NK-92 (cell line): ENCODE data around the gene PAK5.

Experiments
- DNase-seq: peaks from one replicate; lab custom pipeline; 2025; ENCODE audit not compliant: unreplicated experiment; lab: John Stamatoyannopoulos, UW

Gene PAK5

GRCh38 chr20:9501473-9501872 lies 337.4 kb downstream of the PAK5 start:
- DNase-seq: no peak

DNA sequence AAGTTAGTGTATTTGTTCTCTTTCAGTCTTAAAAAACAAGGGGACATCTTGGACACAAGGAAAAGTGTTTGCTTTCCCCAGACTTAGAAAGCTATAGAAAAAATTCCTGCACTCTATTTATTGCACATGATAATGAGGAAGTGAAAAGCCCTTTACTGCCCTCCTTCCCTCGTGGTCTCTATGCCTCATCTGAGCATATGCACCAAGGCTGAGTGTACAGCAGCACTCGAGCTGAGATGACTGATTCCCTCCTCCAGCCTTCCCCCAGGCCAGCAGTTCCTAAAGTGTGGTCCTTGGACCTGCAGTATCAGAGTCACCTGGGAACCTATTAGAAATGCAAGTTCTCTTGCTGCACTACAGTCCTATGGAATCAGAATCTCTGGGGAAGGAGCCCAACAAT lies 338.8 kb downstream of the PAK5 start:
- DNase-seq: no peak

GRCh38 chr20:9499126-9499899 lies 339.6 kb downstream of the PAK5 start:
- DNase-seq: no peak

GRCh38 chr20:9498322-9498721 lies 340.6 kb downstream of the PAK5 start:
- DNase-seq: no peak

DNA sequence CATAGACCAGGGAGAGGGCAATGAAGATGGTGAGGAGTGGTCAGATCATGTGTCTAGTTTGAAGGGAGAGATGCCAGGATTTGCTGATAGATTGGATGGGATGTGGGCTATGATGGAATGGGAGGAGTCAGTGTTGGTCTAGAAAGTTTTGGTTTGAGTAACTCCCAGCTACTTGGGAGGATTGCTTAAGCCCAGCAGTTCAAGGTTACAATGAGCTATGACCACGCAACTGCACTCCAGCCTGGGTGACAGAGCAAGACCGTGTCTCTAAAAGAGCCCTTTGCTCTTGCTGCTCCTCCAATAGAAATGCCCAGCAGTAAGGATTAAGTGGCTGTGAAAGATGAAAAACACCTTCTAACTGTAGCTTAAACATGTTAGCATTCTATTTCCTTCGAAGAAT lies 342.7 kb downstream of the PAK5 start:
- DNase-seq: no peak

- DNase-seq: no peak
Observed at GRCh38 chr20:9495701-9496100, 343.2 kb downstream of the PAK5 start.

- no peak for DNase-seq
Observed at GRCh38 chr20:9493803-9494202, 345.1 kb downstream of the PAK5 start.

DNA sequence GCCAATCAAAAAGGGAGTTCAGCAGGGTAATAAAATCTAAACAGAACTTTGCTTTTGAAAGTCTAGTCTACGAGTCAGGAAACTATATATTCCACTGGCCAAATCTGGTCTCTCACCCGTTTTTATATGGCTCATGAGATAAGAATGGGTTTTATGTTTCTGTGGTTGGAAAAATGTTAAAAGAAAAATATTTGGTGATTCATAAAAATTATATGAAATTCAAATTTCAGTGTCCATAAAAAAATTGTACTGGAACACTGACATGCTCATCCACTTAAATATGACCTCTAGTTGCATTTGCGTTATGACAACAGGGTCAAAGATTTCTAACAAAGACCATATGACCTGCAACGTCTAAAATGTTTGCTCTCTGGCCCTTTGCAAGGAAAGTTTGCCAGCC lies 346.8 kb downstream of the PAK5 start:
- no peak for DNase-seq

DNA sequence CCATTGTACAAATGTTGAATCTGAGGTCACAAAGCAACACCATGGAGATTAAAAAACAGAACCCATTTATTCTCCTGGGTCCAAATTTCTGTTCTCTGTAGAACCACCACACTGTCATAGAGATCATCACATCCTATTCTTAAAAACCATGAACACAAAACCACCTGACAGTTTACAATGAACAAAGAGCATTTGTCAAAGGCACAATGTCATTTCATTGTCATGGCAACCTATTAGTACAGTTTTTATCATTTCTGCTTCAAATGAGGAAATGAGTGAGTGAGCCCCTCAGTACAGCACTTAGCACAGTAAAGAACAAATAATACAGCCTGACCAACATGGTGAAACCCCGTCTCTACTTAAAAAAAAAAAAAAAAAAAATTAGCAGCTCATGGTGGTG lies 347.6 kb downstream of the PAK5 start:
- DNase-seq: no peak

- DNase-seq: no peak
Observed at GRCh38 chr20:9490631-9491030, 348.2 kb downstream of the PAK5 start.

- no peak for DNase-seq
Observed at GRCh38 chr20:9490161-9490560, 348.7 kb downstream of the PAK5 start.

DNA sequence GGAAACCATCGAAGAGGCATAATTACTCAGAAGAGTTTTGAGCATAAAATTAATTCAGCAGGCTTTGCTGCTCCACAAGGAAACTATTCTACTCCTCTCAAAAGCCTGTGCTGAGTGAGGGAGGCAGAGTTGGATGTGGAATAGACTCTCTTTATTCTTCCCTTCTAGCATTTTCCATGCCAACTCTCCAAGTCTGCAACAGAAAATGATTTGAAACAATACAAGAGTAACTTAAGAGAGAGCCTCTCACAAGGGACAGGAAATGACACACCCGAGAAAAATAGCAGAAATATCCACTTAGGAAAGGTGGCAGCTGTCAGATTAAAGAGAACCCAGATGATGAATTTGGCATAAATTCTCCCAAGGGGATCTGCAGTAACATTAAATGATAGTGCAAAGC lies 350.8 kb downstream of the PAK5 start:
- no peak for DNase-seq
